ENCODE data around the gene RPIA.
"Not testable (repeated sequence)": the region's sequence is repeated elsewhere in the genome, so short reads cannot be mapped to it uniquely, and the experiment has no call there.

The RPIA gene

DNA sequence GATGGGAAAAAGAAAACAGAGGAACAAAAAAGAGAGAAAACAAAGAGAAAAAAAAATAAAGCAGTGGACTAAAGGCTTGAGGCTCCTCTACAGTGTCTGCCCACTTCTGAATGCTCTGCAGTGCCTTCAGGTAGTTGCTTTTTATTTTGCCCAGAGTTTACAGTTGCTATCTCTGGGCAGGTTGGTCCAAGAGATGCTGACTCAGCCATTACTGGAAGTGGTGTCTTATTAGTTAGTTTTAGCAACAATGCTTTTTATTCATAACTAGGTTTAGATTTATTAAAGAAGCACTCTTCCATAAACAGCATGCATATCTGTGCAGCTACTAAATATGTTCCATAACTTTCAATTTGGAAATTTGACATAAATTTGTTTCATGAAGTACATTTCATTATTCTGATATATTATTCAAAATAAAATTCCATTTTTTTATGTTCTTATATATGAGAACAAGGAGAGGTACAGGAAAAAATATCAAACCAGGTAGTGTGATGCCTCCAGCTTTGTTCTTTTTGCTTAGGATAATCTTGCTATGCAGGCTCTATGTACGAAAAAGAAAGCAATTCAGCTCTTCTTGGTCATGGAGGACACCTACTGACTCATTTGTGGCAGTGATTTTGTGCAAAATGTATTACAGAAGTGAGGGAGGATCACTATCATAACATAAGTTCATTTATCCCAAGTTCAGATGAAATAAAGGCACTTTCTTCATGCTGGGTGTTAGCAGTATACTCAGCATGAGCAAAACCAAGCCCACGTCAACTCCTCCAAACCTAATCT is 69.5 kb downstream of the RPIA start:
- Histone ChIP-seq H3K9ac (ENCODE audit: low read depth, low read length) (no peak overlapping the region), H3K27ac (ENCODE audit: low read length) (no peak overlapping the region), H3K36me3 (ENCODE audit: insufficient read depth, low read depth, low read length) (no peaks in the 10 kb centered on the region)

DNA sequence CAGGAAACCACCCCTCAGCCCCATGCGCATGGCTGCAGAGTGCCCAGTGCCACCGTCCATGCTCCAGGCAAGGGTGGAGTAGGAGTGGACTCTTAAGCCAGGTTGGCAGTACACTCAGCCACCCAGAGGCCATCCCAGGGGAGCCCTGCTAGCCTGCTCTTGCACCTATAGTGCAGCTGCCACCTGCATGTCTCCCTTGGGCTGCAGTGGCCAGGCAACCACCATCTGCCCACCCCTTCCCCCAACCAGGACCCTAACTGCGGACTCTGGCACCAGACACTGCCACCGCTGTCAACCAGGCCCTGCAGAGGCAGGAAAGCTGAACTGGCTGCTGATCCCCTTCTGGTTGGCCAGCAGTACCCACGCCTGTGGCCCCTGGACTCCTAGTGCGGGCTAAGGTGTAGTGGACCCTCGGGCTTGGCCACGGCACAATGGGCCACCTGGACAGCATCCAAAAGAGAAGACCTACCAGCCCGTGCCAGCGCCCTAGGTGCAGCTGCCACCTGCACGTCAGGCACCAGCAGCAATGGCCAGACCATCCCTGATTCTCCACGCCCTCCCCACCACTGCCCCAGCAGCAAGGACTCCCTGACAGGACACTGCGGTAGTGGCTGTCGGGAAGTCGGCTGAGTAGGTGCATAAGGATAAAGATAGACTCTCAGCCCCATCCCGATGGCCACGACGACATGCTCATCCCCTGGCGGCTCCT is 72.8 kb downstream of the RPIA start:
- H3K36me3 ChIP-seq (ENCODE audit: insufficient read depth, low read depth, low read length) = no peaks in the 10 kb centered on the region

More for the DNA sequence above, 69.5 kb downstream of the RPIA start:
- Histone ChIP-seq H3K9me3 (ENCODE audit: insufficient read depth, low read depth, low read length) (peaks cover 10% of the 10 kb centered on the region), H3K4me1 (ENCODE audit: insufficient read depth, low read length) (no peaks in the 10 kb centered on the region), H3K4me3 (ENCODE audit: low read length) (no peak overlapping the region), H3K27me3 (ENCODE audit: insufficient read depth, low read length) (peaks cover 27% of the 10 kb centered on the region)

DNA sequence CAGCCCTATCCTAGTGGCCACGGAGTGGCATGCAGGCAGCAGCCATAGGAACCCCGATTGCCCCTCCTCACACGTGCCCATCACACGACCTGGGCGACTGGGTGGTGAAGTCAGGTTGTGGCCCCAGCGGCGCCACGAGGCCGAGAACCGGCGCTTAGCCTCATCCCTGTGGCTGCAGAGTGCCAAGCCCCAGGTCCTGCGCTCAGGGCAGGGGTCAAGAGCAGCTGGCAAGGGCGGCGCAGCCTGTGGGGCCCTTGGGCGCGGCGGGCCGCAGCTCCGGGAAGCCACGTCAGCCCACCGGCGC is 73.3 kb downstream of the RPIA start:
- peaks cover 39% of the 10 kb centered on the region for H3K27me3 ChIP-seq (ENCODE audit: insufficient read depth, low read length)
- no peaks in the 10 kb centered on the region for H3K4me1 ChIP-seq (ENCODE audit: insufficient read depth, low read length)
- H3K9ac ChIP-seq (ENCODE audit: low read depth, low read length) = no peak overlapping the region
- peak overlapping the region; percentile 62; the same call in 1 of the 2 replicates for H3K4me3 ChIP-seq (ENCODE audit: low read length)
- no peaks in the 10 kb centered on the region for H3K36me3 ChIP-seq (ENCODE audit: insufficient read depth, low read depth, low read length)
- H3K27ac ChIP-seq (ENCODE audit: low read length) = no peak overlapping the region
- no peaks in the 10 kb centered on the region for H3K9me3 ChIP-seq (ENCODE audit: insufficient read depth, low read depth, low read length)

More for the DNA sequence above, 72.8 kb downstream of the RPIA start:
- no peak overlapping the region; the same call in 1 of the 2 replicates for H3K4me3 ChIP-seq (ENCODE audit: low read length)
- H3K27me3 ChIP-seq (ENCODE audit: insufficient read depth, low read length) = peaks cover 39% of the 10 kb centered on the region
- no peaks in the 10 kb centered on the region for H3K9me3 ChIP-seq (ENCODE audit: insufficient read depth, low read depth, low read length)
- no peaks in the 10 kb centered on the region for H3K4me1 ChIP-seq (ENCODE audit: insufficient read depth, low read length)
- no peak overlapping the region for H3K9ac ChIP-seq (ENCODE audit: low read depth, low read length)
- H3K27ac ChIP-seq (ENCODE audit: low read length) = no peak overlapping the region

GRCh38 chr2:88765154-88765888 is 73.8 kb downstream of the RPIA start:
- H3K4me3 ChIP-seq (ENCODE audit: low read length) = peak overlapping the region; percentile 62; the same call in 1 of the 2 replicates

GRCh38 chr2:88765889-88766481 is 74.5 kb downstream of the RPIA start:
- 0 out of 2 replicates have a peak overlapping the region, but pooled peaks have one; percentile 6 for H3K9ac ChIP-seq (ENCODE audit: low read depth, low read length)
- not testable (repeated sequence) for H3K9me3 ChIP-seq (ENCODE audit: insufficient read depth, low read depth, low read length); H3K4me1 ChIP-seq (ENCODE audit: insufficient read depth, low read length); H3K27ac ChIP-seq (ENCODE audit: low read length); H3K36me3 ChIP-seq (ENCODE audit: insufficient read depth, low read depth, low read length)
- H3K4me3 ChIP-seq (ENCODE audit: low read length) = peak overlapping the region; percentile 62; the same call in 1 of the 2 replicates
- H3K27me3 ChIP-seq (ENCODE audit: insufficient read depth, low read length) = peaks cover 39% of the 10 kb centered on the region

More at GRCh38 chr2:88765154-88765888, 73.8 kb downstream of the RPIA start:
- H3K9ac ChIP-seq (ENCODE audit: low read depth, low read length) = 0 out of 2 replicates have a peak overlapping the region, but pooled peaks have one; percentile 6
- no peaks in the 10 kb centered on the region for H3K9me3 ChIP-seq (ENCODE audit: insufficient read depth, low read depth, low read length)
- H3K36me3 ChIP-seq (ENCODE audit: insufficient read depth, low read depth, low read length) = no peaks in the 10 kb centered on the region
- peaks cover 39% of the 10 kb centered on the region for H3K27me3 ChIP-seq (ENCODE audit: insufficient read depth, low read length)
- no peak overlapping the region for H3K27ac ChIP-seq (ENCODE audit: low read length)
- no peaks in the 10 kb centered on the region for H3K4me1 ChIP-seq (ENCODE audit: insufficient read depth, low read length)

GRCh38 chr2:88770016-88770415 is 78.5 kb downstream of the RPIA start:
- Histone ChIP-seq H3K9ac (ENCODE audit: low read depth, low read length) (no peak overlapping the region), H3K27me3 (ENCODE audit: insufficient read depth, low read length) (peaks cover 21% of the 10 kb centered on the region), H3K36me3 (ENCODE audit: insufficient read depth, low read depth, low read length) (no peaks in the 10 kb centered on the region), H3K27ac (ENCODE audit: low read length) (no peak overlapping the region), H3K9me3 (ENCODE audit: insufficient read depth, low read depth, low read length) (peaks cover 10% of the 10 kb centered on the region), H3K4me3 (ENCODE audit: low read length) (no peak overlapping the region), H3K4me1 (ENCODE audit: insufficient read depth, low read length) (no peaks in the 10 kb centered on the region)

DNA sequence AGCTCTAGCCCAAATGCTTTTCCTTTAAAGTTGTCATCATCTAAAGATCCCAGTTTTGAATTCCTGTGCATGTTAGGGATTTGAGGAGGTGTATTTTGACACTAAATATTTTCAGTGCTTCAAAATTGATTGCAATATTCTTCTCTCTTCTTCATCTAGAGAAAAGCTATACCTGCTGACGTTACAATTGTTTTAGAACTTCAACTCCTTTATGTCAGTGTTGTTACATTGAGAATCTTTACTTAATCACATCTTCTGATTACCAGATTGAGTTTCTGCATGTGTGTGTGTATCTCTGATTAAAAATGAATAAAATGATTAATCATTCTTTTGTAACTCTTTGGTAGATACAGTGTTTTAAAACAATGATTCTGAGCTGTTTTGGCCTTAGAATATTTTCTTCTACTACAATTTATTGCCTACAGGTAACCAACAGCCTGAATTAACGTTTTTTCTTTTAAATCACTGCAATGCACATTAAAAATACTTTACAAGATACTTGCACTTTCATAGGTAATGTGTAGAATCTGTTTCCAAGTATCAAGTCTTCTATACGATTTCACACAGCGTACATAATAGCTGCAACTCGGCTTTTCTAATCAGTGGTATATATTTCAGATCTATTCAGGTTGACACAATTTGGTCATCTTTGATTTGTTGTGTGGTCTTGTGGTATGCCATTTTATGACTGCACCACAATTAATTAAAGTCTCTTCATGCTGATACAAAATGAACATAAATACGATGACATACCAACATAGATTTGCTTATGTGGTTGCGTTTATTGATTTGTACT is 82.0 kb downstream of the RPIA start:
- H3K9me3 ChIP-seq (ENCODE audit: insufficient read depth, low read depth, low read length) = peaks cover 17% of the 10 kb centered on the region
- H3K27me3 ChIP-seq (ENCODE audit: insufficient read depth, low read length); H3K27ac ChIP-seq (ENCODE audit: low read length); H3K4me1 ChIP-seq (ENCODE audit: insufficient read depth, low read length); H3K36me3 ChIP-seq (ENCODE audit: insufficient read depth, low read depth, low read length); H3K4me3 ChIP-seq (ENCODE audit: low read length); H3K9ac ChIP-seq (ENCODE audit: low read depth, low read length): not testable (repeated sequence)

GRCh38 chr2:88789213-88789612 is 97.7 kb downstream of the RPIA start:
- H3K9me3 ChIP-seq (ENCODE audit: insufficient read depth, low read depth, low read length); H3K4me3 ChIP-seq (ENCODE audit: low read length): not testable (repeated sequence)

DNA sequence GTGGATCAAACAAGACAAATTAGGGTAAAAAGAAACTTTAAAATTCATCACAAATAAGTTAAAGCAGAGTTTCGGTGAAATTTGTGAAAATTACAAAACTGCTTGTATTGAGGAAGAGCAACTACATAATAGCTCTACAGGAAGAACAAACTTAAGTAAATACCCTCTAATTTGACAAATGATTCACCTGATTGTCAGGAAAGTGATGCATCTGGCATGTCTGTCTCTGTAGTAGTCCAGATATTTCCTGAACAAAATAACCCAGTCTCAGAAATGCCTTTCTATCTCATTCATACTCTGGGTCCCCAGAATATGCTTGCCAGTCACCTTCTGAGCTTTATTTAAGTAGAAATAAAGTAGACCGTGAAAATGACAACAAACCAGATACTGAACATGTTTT is 104.5 kb downstream of the RPIA start:
- H3K4me3 ChIP-seq (ENCODE audit: low read length); H3K27ac ChIP-seq (ENCODE audit: low read length): not testable (repeated sequence)

More at GRCh38 chr2:88789213-88789612, 97.7 kb downstream of the RPIA start:
- H3K9ac ChIP-seq (ENCODE audit: low read depth, low read length); H3K27ac ChIP-seq (ENCODE audit: low read length); H3K27me3 ChIP-seq (ENCODE audit: insufficient read depth, low read length); H3K4me1 ChIP-seq (ENCODE audit: insufficient read depth, low read length); H3K36me3 ChIP-seq (ENCODE audit: insufficient read depth, low read depth, low read length): not testable (repeated sequence)

GRCh38 chr2:88796523-88796922 is 105.0 kb downstream of the RPIA start:
- not testable (repeated sequence) for H3K27me3 ChIP-seq (ENCODE audit: insufficient read depth, low read length); H3K9me3 ChIP-seq (ENCODE audit: insufficient read depth, low read depth, low read length); H3K27ac ChIP-seq (ENCODE audit: low read length); H3K4me1 ChIP-seq (ENCODE audit: insufficient read depth, low read length); H3K4me3 ChIP-seq (ENCODE audit: low read length); H3K36me3 ChIP-seq (ENCODE audit: insufficient read depth, low read depth, low read length); H3K9ac ChIP-seq (ENCODE audit: low read depth, low read length)

More for the DNA sequence above, 104.5 kb downstream of the RPIA start:
- not testable (repeated sequence) for H3K9ac ChIP-seq (ENCODE audit: low read depth, low read length); H3K4me1 ChIP-seq (ENCODE audit: insufficient read depth, low read length); H3K36me3 ChIP-seq (ENCODE audit: insufficient read depth, low read depth, low read length); H3K27me3 ChIP-seq (ENCODE audit: insufficient read depth, low read length); H3K9me3 ChIP-seq (ENCODE audit: insufficient read depth, low read depth, low read length)

GRCh38 chr2:88797164-88797563 is 105.7 kb downstream of the RPIA start:
- not testable (repeated sequence) for H3K9ac ChIP-seq (ENCODE audit: low read depth, low read length); H3K9me3 ChIP-seq (ENCODE audit: insufficient read depth, low read depth, low read length); H3K4me1 ChIP-seq (ENCODE audit: insufficient read depth, low read length); H3K27me3 ChIP-seq (ENCODE audit: insufficient read depth, low read length); H3K4me3 ChIP-seq (ENCODE audit: low read length); H3K27ac ChIP-seq (ENCODE audit: low read length); H3K36me3 ChIP-seq (ENCODE audit: insufficient read depth, low read depth, low read length)

Data from iPS-20b (cell line).